Ishikawa (cell line): Measurements from ENCODE around the gene NPC1.

ENCODE experiments used
- CEBPB ChIP-seq: IDR thresholded peaks from 2 replicates; pipeline ENCODE4 v1.6.1; 2012
- EGR1 ChIP-seq: IDR thresholded peaks from 2 replicates; pipeline ENCODE4 v1.6.1; 2012
- EP300 ChIP-seq: IDR thresholded peaks from 2 replicates; pipeline ENCODE4 v1.6.1; 2012; ENCODE audit warnings: borderline replicate concordance
- FOXM1 ChIP-seq: IDR thresholded peaks from 2 replicates; pipeline ENCODE4 v1.6.1; 2012; ENCODE audit warnings: low read depth, borderline replicate concordance
- NFIC ChIP-seq: IDR thresholded peaks from 2 replicates; pipeline ENCODE4 v1.6.1; 2012
- TAF1 ChIP-seq: IDR thresholded peaks from 2 replicates; pipeline ENCODE4 v1.6.1; 2012; ENCODE audit warnings: low read depth, mild to moderate bottlenecking
- YY1 ChIP-seq: IDR thresholded peaks from 2 replicates; pipeline ENCODE4 v1.6.1; 2012; ENCODE audit warnings: low read depth
- TF ChIP-seq, protein P1 (sequence below): IDR thresholded peaks from 2 replicates; pipeline ENCODE4 v1.6.1; 2012; ENCODE audit warnings: low read depth, mild to moderate bottlenecking
- TF ChIP-seq, protein P2 (sequence below): IDR thresholded peaks from 2 replicates; pipeline ENCODE4 v1.6.1; 2012
- TF ChIP-seq, protein P3 (sequence below): IDR thresholded peaks from 2 replicates; pipeline ENCODE4 v1.6.1; 2012

DNA sequence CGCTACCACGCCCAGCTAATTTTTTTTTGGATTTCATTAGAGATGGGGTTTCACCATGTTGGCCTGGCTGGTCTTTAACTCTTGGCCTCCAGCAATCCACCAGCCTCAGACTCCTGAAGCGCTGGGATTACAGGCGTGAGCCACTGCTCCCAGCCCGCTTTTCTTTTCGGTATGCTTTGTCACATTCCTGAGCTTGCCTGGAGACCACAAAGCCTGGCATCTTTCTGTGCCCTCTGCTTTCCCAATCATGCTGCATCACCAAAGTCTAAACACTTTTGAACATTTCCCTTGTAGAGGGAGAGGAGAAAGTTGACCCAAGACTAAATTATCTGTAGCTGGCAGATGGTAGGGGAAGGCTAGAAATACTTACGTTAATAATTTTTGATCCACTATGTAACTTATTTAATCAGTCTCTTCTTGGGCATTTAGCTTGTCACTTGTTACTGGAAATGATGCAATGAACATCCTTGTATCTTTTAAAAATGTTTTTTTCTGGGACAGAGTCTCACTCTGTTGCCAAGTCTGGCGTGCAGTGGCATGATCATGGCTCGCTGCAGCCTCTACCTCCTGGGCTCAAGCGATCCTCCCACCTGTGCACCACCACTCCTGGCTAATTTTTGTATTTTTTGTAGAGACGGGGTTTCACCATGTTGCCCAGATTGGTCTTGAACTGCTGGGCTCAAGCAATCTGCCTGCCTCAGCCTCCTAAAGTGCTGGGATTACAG, 2.7 kb upstream of the NPC1 start:
- TF ChIP-seq FOXM1 (no peak), EP300 (no peak), TAF1 (no peak), CEBPB (no peak), NFIC (no peak), EGR1 (no peak), YY1 (no peak)
- TF ChIP-seq, protein P1, sequence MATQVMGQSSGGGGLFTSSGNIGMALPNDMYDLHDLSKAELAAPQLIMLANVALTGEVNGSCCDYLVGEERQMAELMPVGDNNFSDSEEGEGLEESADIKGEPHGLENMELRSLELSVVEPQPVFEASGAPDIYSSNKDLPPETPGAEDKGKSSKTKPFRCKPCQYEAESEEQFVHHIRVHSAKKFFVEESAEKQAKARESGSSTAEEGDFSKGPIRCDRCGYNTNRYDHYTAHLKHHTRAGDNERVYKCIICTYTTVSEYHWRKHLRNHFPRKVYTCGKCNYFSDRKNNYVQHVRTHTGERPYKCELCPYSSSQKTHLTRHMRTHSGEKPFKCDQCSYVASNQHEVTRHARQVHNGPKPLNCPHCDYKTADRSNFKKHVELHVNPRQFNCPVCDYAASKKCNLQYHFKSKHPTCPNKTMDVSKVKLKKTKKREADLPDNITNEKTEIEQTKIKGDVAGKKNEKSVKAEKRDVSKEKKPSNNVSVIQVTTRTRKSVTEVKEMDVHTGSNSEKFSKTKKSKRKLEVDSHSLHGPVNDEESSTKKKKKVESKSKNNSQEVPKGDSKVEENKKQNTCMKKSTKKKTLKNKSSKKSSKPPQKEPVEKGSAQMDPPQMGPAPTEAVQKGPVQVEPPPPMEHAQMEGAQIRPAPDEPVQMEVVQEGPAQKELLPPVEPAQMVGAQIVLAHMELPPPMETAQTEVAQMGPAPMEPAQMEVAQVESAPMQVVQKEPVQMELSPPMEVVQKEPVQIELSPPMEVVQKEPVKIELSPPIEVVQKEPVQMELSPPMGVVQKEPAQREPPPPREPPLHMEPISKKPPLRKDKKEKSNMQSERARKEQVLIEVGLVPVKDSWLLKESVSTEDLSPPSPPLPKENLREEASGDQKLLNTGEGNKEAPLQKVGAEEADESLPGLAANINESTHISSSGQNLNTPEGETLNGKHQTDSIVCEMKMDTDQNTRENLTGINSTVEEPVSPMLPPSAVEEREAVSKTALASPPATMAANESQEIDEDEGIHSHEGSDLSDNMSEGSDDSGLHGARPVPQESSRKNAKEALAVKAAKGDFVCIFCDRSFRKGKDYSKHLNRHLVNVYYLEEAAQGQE = no peak
- TF ChIP-seq, protein P2, sequence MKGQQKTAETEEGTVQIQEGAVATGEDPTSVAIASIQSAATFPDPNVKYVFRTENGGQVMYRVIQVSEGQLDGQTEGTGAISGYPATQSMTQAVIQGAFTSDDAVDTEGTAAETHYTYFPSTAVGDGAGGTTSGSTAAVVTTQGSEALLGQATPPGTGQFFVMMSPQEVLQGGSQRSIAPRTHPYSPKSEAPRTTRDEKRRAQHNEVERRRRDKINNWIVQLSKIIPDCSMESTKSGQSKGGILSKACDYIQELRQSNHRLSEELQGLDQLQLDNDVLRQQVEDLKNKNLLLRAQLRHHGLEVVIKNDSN = no peak
- TF ChIP-seq, protein P3, sequence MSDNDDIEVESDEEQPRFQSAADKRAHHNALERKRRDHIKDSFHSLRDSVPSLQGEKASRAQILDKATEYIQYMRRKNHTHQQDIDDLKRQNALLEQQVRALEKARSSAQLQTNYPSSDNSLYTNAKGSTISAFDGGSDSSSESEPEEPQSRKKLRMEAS = no peak
